ENCODE measurements around the gene CLEC3B.

The CLEC3B gene

DNA sequence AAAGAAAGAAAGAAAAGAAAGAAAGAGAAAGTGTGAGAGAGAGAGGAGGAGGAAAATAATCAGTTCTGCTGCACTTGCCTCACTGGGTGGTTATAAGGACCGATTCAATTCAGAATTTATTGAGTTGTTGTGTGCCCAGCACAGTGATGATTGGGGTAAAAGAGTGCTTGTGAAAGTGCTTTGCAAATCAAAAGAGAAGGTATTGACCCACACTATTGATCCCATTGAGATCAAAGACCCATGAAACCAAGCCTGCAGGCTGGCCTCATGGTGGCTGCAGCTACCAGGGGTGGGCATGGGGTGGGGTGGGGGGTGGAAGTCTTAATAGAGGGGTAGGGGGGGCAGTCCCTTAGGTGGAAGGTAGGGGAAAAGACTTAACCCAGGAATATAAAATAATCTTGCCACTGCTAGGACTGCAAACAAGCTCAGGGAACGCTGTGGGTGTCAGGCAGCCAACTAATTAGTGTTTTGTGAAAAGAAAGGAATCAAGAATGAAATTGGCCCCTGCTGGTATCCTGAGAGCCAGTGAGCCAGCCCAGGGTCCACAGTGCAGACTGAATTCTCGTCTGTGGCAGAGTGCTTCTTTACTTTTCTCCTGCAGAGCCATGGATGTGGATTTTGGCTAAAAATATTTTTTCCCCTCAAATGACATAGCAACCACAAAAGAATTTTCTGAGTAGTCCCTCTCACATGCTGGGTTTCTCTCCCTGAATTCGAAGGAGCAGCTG, 34.2 kb downstream of the CLEC3B start:
- H3K4me3 ChIP-seq (ENCODE audit: low read depth, low read length) = no peak overlapping the region
- DNase-seq (ENCODE audit: low read depth) = no peak
- TF ChIP-seq, protein P1, sequence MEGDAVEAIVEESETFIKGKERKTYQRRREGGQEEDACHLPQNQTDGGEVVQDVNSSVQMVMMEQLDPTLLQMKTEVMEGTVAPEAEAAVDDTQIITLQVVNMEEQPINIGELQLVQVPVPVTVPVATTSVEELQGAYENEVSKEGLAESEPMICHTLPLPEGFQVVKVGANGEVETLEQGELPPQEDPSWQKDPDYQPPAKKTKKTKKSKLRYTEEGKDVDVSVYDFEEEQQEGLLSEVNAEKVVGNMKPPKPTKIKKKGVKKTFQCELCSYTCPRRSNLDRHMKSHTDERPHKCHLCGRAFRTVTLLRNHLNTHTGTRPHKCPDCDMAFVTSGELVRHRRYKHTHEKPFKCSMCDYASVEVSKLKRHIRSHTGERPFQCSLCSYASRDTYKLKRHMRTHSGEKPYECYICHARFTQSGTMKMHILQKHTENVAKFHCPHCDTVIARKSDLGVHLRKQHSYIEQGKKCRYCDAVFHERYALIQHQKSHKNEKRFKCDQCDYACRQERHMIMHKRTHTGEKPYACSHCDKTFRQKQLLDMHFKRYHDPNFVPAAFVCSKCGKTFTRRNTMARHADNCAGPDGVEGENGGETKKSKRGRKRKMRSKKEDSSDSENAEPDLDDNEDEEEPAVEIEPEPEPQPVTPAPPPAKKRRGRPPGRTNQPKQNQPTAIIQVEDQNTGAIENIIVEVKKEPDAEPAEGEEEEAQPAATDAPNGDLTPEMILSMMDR (conservative IDR thresholded peaks at IDR 0.05; ENCODE audit: low read depth, low read length) = no peak

DNA sequence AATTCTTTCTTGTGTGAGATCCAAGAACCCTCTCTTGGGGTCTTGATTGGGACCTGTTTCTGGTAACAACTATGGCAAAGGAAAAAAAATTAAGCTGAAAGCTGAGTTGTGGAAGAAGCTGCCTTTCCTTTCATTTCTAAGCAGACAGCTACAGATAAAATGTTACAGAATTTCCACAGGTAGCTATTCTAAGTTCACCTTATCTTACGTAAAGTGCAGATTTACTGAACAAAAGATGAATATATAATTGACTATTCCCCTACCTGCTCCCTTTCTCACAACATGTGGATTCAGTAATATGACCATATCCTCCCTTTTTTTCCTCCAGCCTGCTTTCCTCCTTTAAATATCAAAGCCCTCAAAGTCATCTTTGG, 36.6 kb downstream of the CLEC3B start:
- TF ChIP-seq, protein P1 (conservative IDR thresholded peaks at IDR 0.05; ENCODE audit: low read depth, low read length) = no peak

DNA sequence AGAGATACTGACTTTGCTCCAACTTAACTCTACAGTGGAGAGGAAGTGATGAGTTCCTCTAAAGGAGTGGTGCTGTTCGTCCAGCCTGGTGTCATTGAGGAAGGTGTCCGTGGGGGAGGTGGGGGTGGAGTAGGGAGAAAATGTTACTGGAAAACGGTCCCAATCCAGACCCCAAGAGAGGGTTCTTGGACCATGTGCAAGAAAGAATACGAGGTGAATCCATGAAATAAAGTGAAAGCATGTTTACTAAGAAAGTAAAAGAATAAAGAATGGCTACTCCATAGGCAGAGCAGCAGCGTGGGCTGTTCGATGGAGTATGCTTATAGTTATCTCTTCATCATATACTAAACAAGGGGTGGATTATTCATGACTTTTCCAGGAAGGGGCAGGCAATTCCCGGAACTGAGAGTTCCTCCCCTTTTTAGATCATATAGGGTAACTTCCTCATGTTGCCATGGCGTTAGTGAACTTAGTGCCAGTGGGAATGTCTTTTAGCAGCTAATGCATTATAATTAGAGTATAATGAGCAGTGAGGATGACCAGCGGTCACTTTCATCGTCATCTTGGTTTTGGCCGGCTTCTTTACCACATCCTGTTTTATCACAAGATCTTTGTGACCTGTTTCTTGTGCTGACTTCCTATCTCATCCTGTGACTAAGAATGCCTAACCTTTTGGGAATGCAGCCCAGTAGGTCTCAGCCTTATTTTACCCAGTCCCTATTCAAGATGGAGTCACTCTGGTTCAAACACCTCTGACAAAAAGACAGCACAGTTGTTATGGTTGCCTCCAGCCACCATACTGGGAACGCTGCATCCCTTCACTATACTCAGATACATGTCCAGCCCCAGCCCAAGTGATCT, 38.6 kb downstream of the CLEC3B start:
- H3K4me3 ChIP-seq (ENCODE audit: low read depth, low read length) = no peak overlapping the region
- peak; percentile 59 for DNase-seq (ENCODE audit: low read depth)

More for the DNA sequence above, 36.6 kb downstream of the CLEC3B start:
- no peak for DNase-seq (ENCODE audit: low read depth)
- H3K4me3 ChIP-seq (ENCODE audit: low read depth, low read length) = no peak overlapping the region

DNA sequence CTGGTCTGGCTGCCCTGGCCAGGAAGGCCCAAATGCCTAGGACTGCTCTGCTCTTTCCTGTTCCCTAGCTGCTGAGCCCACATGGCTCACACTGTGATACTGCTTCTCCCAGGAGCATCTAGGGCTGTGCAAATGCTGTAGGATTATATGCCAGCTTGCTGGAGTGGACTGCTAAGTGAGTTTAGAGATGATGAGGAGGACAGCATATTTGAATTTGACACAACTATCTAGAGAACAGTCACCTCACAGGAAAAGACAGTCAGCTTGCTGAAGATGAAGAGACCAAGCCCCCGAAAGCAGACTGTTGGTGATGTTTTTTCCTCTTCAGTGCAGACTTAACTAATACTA, 39.2 kb downstream of the CLEC3B start:
- TF ChIP-seq, protein P1 (conservative IDR thresholded peaks at IDR 0.05; ENCODE audit: low read depth, low read length) = no peak
- DNase-seq (ENCODE audit: low read depth) = no peak
- H3K4me3 ChIP-seq (ENCODE audit: low read depth, low read length) = no peak overlapping the region

More for the DNA sequence above, 38.6 kb downstream of the CLEC3B start:
- TF ChIP-seq, protein P1 (conservative IDR thresholded peaks at IDR 0.05; ENCODE audit: low read depth, low read length) = no peak

DNA sequence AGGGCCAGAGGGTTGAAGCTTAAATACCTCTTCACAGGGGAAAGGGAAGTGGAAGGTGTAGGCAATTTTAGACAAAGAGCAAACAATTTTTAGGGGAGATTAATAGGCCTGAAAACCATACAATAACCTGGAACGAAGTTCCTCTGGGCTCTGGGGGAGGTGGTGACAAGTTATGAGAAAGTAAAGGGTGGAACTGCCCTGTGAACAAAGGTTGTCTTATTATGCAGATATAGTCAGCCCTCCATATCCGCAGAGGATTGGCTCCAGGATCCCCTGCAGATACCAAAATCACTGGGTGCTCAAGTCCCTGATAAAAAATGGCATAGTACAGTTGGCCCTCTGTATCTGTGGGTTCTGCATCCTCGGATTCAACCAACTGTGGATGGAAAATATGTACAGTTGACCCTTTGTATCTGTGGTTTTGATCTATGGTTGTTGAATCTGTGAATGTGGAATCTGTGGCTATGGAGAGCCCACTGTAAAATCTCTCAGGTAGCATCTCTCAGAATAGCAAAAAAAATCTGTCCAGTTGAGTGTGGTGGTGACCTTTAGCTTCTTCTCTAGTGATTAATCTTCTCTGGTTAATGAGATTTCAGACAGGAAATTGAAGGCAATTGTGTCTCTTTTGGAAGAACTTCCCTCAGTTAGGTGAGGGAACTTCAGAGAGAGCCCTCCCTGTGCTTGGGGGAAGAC, 40.2 kb downstream of the CLEC3B start:
- TF ChIP-seq, protein P1 (conservative IDR thresholded peaks at IDR 0.05; ENCODE audit: low read depth, low read length) = no peak
- no peak overlapping the region for H3K4me3 ChIP-seq (ENCODE audit: low read depth, low read length)
- DNase-seq (ENCODE audit: low read depth) = peak; percentile 38

DNA sequence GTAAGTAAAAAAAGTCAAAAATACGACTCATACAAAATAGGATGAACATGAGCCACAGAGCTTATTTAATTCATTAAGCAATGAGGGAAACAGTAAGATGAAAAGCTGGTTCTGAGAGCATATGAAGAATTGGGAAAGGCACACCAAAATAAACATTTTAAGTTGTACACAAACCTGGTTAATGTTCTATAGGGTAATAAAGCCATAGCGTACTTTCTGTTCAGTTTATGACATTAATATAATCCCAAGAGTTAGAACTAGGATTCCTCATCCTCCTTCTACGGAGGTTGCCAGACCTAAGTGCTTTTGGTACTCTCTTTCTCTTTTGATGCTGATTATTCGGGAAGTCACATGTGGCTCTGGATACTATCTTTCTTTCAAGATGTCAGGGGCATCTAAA, 41.4 kb downstream of the CLEC3B start:
- H3K4me3 ChIP-seq (ENCODE audit: low read depth, low read length) = no peak overlapping the region
- DNase-seq (ENCODE audit: low read depth) = no peak
- TF ChIP-seq, protein P1 (conservative IDR thresholded peaks at IDR 0.05; ENCODE audit: low read depth, low read length) = no peak
